ENCODE results near the gene CHSY3.

CHSY3 gene

GRCh38 chr5:129904102-129904666, at the start of gene CHSY3:
Gene CHSY3, plus strand, starts transcription at chr5:129904465.
- no peak for DNase-seq

- no peak for DNase-seq
Measured at GRCh38 chr5:129856325-129856724, 47.9 kb upstream of the CHSY3 start.

GRCh38 chr5:129857116-129857515, 47.1 kb upstream of the CHSY3 start:
- DNase-seq, result no peak

GRCh38 chr5:129858131-129858675, 46.1 kb upstream of the CHSY3 start:
- DNase-seq, result no peak

- no peak for DNase-seq
Measured at GRCh38 chr5:129884322-129884721, 19.9 kb upstream of the CHSY3 start.

- DNase-seq, result no peak
Measured at GRCh38 chr5:129899454-129899853, 4.8 kb upstream of the CHSY3 start.

GRCh38 chr5:129902816-129903215, 1.4 kb upstream of the CHSY3 start:
- DNase-seq, result no peak

GRCh38 chr5:129903466-129904101, 681 bp upstream of the CHSY3 start:
- DNase-seq, result no peak

- DNase-seq, result no peak
Measured at GRCh38 chr5:129904667-129905472, 605 bp downstream of the CHSY3 start.

- DNase-seq, result no peak
Measured at GRCh38 chr5:129905473-129906176, 1.4 kb downstream of the CHSY3 start.

GRCh38 chr5:129906177-129906887, 2.1 kb downstream of the CHSY3 start:
- no peak for DNase-seq

- no peak for DNase-seq
Measured at GRCh38 chr5:129909225-129909624, 5.0 kb downstream of the CHSY3 start.

GRCh38 chr5:129912601-129913255, 8.5 kb downstream of the CHSY3 start:
- no peak for DNase-seq

GRCh38 chr5:129915415-129915814, 11.2 kb downstream of the CHSY3 start:
- DNase-seq, result no peak

- no peak for DNase-seq
Measured at GRCh38 chr5:129917224-129917623, 13.0 kb downstream of the CHSY3 start.

- DNase-seq, result no peak
Measured at GRCh38 chr5:129921204-129921603, 16.9 kb downstream of the CHSY3 start.

GRCh38 chr5:129930221-129930620, 26.0 kb downstream of the CHSY3 start:
- DNase-seq, result no peak

- no peak for DNase-seq
Measured at GRCh38 chr5:129935626-129936025, 31.4 kb downstream of the CHSY3 start.

GRCh38 chr5:129938077-129938476, 33.8 kb downstream of the CHSY3 start:
- no peak for DNase-seq

GRCh38 chr5:129943936-129944335, 39.7 kb downstream of the CHSY3 start:
- DNase-seq, result no peak

- DNase-seq, result no peak
Measured at GRCh38 chr5:129945028-129945427, 40.8 kb downstream of the CHSY3 start.

GRCh38 chr5:129945774-129946270, 41.6 kb downstream of the CHSY3 start:
- DNase-seq, result no peak

Measured in NCI-H2081 treated with DMSO at 0.1 percent for 48 hours (cell line).